Mesothelial cell of epicardium (in vitro differentiated cells): ENCODE measurements around the gene PRKN. TPM values are rescaled to one million over a fixed set of nuclear protein-coding genes. Genes with fewer than 3 reads are reported as not detected.

Experiments used
- DNase-seq, 2 experiments: peaks; one replicate each; pipeline ENCODE4 v3.0.0; 2021; ENCODE audit warnings: low spot score in 2 of 2; ENCODE audit not compliant: unreplicated experiment in 2 of 2
- H3K27ac Mint-ChIP-seq: 2 replicates; pipeline ENCODE4 v1.8.0; 2021; ENCODE audit warnings: mixed read lengths
- H3K27me3 Mint-ChIP-seq: 2 replicates; pipeline ENCODE4 v1.8.0; 2021; ENCODE audit warnings: low read depth, mixed read lengths
- H3K36me3 Mint-ChIP-seq: 2 replicates; pipeline ENCODE4 v1.8.0; 2021; ENCODE audit warnings: mixed read lengths
- H3K4me1 Mint-ChIP-seq: 2 replicates; pipeline ENCODE4 v1.8.0; 2021; ENCODE audit warnings: mixed read lengths
- H3K4me3 Mint-ChIP-seq: 2 replicates; pipeline ENCODE4 v1.8.0; 2021; ENCODE audit warnings: mild to moderate bottlenecking, moderate library complexity, mixed read lengths
- H3K9me3 Mint-ChIP-seq: 2 replicates; pipeline ENCODE4 v1.8.0; 2021; ENCODE audit warnings: mixed read lengths
- total RNA-seq: library from RNA; stranded (reverse); gene quantifications from 3 replicates; pipeline ENCODE4 v1.2.1, GENCODE V29; 2021
- TF ChIP-seq, protein P1 (sequence below): fragments of 200-600 bp; sonication (generic); IDR thresholded peaks from one replicate; pipeline ENCODE4 v1.5.0; 2021; ENCODE audit warnings: antibody characterized with exemption; ENCODE audit not compliant: unreplicated experiment

PRKN gene
- total RNA-seq, 1 donor from 2014 or later = 7.6 TPM

DNA sequence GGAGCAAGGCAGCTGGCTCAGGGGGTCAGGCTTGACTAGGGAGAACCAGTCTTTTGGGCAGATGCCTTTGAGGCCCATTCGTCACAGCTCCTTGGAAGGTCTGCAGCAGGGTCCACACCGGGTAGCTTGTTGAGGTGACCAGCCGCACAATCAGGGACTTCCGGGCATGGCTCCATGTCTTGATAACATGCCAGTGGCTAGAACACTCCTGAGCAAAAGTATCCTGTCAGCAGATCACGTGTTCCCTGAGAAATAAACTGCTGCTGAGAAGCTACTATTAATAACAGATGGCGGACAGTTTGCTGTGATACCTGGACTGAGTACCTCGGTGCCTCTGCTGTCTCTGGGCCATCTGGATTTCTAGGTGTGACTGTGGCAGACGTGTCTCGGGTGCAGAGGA lies 235.9 kb downstream of the PRKN start:
- H3K4me3 Mint-ChIP-seq = no peak overlapping the region

DNA sequence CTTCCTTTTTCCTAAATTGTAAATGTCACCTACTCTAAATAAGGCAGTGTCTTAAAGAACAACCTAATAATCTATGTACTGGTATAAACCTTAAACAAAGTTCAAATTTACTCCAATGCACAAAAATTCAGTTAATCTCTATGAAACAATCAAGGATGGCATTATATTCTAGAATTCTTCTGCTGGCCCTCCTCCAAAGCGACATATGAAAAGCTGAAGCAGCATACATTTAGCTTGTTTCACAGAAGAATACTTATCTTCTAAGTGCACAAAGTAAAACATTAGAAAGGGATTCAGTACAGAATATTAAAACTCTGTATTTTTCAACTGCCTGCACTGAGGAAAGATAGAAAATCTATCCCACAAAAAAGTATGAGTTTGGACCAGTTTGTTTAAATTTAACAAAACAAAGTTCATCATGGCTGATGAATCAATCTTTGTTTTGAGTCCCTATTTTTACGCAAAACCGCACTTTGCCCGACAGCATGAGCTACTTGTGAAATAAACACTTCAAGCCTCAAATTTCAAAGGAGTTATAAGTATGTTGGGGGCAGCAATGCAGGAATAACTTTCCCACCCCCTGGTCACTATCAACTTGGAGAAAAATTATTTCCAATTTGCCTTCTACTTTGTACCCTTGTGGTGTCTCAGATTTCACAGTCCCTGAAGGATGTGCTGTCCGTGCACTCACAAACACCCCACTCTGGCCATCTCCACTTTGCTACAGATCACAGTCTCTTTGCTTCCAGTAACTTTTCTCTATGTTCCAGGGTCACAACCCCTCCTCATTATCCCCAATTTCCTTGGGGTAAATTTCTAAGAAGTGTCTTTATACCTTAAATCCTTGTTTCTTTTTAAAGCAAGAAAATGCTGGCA lies 238.2 kb downstream of the PRKN start:
- Mint-ChIP-seq H3K9me3 (no peaks in the 10 kb centered on the region), H3K4me3 (no peak overlapping the region)
- TF ChIP-seq, protein P1, sequence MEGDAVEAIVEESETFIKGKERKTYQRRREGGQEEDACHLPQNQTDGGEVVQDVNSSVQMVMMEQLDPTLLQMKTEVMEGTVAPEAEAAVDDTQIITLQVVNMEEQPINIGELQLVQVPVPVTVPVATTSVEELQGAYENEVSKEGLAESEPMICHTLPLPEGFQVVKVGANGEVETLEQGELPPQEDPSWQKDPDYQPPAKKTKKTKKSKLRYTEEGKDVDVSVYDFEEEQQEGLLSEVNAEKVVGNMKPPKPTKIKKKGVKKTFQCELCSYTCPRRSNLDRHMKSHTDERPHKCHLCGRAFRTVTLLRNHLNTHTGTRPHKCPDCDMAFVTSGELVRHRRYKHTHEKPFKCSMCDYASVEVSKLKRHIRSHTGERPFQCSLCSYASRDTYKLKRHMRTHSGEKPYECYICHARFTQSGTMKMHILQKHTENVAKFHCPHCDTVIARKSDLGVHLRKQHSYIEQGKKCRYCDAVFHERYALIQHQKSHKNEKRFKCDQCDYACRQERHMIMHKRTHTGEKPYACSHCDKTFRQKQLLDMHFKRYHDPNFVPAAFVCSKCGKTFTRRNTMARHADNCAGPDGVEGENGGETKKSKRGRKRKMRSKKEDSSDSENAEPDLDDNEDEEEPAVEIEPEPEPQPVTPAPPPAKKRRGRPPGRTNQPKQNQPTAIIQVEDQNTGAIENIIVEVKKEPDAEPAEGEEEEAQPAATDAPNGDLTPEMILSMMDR = no peak

More for the DNA sequence above, 235.9 kb downstream of the PRKN start:
- TF ChIP-seq, protein P1 = no peak
- DNase-seq = no peak
- Mint-ChIP-seq H3K4me1 (peaks cover 5% of the 10 kb centered on the region), H3K27ac (no peak overlapping the region), H3K9me3 (no peaks in the 10 kb centered on the region), H3K27me3 (no peaks in the 10 kb centered on the region), H3K36me3 (no peaks in the 10 kb centered on the region)

GRCh38 chr6:162488444-162488843 lies 239.1 kb downstream of the PRKN start:
- peaks cover 5% of the 10 kb centered on the region for H3K4me1 Mint-ChIP-seq
- DNase-seq = no peak
- H3K27ac Mint-ChIP-seq = no peak overlapping the region

More for the DNA sequence above, 238.2 kb downstream of the PRKN start:
- H3K27me3 Mint-ChIP-seq = no peaks in the 10 kb centered on the region
- no peak overlapping the region for H3K27ac Mint-ChIP-seq
- H3K4me1 Mint-ChIP-seq = peaks cover 5% of the 10 kb centered on the region
- no peaks in the 10 kb centered on the region for H3K36me3 Mint-ChIP-seq
- no peak for DNase-seq

DNA sequence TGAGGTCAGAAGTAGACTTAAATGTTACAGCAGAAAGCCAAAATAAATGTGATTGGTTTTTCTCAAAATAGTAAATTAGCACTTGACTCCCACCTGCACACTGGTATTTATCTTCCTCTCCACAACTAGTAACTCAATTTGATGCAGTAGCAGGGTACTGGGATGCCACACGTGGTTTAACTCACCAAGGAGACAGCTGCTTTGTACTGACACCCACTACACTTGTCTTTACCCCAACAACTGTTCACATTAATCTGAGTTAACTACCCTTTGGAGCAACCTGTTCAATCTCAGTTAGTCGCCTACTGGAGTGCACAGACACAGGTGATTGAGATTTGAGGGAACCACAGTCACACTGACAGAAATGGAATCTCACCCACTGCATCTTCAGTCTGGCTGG lies 242.1 kb downstream of the PRKN start:
- no peak overlapping the region for H3K27ac Mint-ChIP-seq
- H3K36me3 Mint-ChIP-seq = no peaks in the 10 kb centered on the region
- no peaks in the 10 kb centered on the region for H3K27me3 Mint-ChIP-seq
- H3K9me3 Mint-ChIP-seq = no peaks in the 10 kb centered on the region
- TF ChIP-seq, protein P1 = no peak
- no peak overlapping the region for H3K4me3 Mint-ChIP-seq
- DNase-seq = no peak
- peaks cover 7% of the 10 kb centered on the region for H3K4me1 Mint-ChIP-seq

More at GRCh38 chr6:162488444-162488843, 239.1 kb downstream of the PRKN start:
- Mint-ChIP-seq H3K4me3 (no peak overlapping the region), H3K9me3 (no peaks in the 10 kb centered on the region), H3K27me3 (no peaks in the 10 kb centered on the region), H3K36me3 (no peaks in the 10 kb centered on the region)
- TF ChIP-seq, protein P1 = no peak

DNA sequence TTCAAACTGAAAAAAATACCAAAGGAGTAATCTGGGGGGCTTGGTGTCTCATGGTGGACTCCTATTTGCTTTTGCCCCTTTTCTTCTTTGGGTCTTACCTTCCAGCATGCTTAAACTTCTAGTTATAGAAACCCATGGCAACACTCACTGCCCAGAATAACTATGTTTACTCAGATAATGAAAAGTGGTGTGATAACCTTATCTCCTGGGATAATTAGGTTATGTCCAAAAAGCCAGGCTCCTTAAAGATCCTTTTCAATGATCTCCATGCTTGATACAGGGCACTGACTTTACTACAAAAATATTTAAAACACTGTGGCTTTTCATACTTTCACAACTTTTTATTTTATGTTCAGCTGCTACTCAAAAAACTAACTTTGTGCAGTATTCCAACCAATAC lies 245.6 kb downstream of the PRKN start:
- peaks cover 2% of the 10 kb centered on the region for H3K4me1 Mint-ChIP-seq
- H3K36me3 Mint-ChIP-seq = no peaks in the 10 kb centered on the region
- H3K9me3 Mint-ChIP-seq = no peaks in the 10 kb centered on the region
- no peak overlapping the region for H3K4me3 Mint-ChIP-seq
- no peak overlapping the region for H3K27ac Mint-ChIP-seq
- TF ChIP-seq, protein P1 = no peak
- DNase-seq = no peak
- H3K27me3 Mint-ChIP-seq = no peaks in the 10 kb centered on the region
